HG02610 (cell line): Measurements from ENCODE around the gene DNAH1.

Source experiments
- ATAC-seq: cut with Tn5 transposase; IDR thresholded peaks from one replicate; pipeline ENCODE4 v1.9.1; 2021; ENCODE audit warnings: mild to moderate bottlenecking, moderate library complexity; ENCODE audit not compliant: unreplicated experiment

Gene DNAH1

GRCh38 chr3:52384019-52384761 is 68.1 kb downstream of the DNAH1 start:
- ATAC-seq: no peak

DNA sequence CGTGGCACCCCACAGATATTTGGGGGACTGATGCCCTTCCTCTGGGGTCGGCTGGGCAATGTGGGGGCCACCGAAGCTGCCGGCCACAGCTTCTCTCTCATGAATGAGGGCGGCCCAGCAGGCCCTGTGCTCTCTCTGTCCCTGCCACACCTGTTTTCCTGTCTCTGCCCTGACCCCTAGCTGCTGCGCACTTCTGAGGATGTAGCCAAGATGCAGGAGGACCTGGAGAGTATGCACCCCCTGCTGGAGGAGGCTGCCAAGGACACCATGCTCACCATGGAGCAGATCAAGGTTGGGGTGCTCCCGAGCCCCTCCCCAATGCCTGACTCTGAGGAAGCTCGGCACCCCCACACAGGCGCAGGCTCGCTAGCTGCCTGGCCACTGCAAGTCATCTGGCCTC is 69.0 kb downstream of the DNAH1 start:
- no peak for ATAC-seq

GRCh38 chr3:52387481-52387880 is 71.4 kb downstream of the DNAH1 start:
- ATAC-seq: no peak

DNA sequence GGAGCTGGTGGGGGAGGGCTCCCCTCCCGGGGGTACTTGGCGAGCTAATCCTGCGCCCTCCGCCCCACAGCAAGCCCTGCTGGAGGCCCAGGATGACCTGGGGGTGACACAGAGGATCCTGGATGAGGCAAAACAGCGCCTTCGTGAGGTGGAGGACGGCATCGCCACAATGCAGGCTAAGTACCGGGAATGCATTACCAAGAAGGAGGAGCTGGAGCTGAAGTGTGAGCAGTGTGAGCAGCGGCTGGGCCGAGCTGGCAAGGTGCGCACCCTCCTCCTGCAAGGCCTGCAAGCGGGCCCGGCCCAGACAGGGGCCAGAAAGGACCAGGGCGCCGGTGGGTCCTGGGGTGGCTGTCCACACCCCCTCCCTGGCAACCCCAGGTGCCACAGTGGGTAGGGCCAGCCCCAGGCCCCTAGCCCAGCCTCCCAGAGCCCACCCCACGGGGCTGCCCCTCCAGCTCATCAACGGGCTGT is 72.3 kb downstream of the DNAH1 start:
- no peak for ATAC-seq

DNA sequence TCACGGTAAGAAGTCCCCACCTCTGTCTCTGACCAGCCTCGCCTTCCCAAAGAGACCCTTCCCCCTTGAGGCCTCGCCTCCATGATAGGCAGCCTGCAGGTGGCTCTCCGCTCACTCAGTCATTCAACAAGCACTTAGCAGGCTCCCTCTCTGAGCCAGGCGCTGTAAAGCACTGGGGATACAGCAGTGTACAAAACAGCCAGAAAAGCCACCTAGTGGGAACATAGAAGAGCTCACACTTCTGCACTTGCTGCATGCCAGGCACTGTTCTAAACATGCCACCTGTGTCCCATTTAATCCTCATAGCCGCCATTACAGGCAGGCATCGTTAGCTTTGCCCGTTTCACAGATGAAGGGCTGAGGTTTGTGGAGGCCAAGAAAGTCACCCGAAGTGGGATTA is 72.8 kb downstream of the DNAH1 start:
- no peak for ATAC-seq

- ATAC-seq: no peak
Observed at GRCh38 chr3:52391096-52391495, 75.0 kb downstream of the DNAH1 start.

DNA sequence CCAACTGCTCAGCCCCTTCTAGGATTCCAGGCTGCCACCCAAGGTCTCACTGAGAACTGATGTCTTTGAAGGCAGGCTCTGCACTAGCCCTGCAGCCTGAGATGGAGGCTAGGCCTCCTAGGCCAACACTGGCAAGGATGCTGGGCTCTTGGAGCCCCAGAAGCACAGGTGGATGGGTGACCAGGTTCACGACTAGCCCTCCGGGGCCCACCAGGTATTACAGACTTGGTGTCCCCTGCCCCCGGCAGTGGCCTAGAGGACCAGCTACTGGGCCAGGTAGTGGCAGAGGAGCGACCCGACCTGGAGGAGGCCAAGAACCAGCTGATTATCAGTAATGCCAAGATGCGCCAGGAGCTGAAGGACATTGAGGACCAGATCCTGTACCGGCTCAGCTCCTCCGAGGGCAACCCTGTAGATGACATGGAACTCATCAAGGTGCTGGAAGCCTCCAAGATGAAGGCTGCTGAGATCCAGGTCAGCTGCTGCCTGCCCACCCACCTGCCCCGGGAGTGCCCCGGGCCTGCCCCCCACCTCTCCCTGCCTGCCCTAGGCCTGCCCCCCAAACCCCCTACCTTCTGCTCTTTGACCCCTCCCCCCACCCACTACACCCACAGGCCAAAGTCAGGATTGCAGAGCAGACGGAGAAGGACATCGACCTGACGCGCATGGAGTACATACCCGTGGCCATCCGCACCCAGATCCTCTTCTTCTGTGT is 76.3 kb downstream of the DNAH1 start:
- no peak for ATAC-seq

DNA sequence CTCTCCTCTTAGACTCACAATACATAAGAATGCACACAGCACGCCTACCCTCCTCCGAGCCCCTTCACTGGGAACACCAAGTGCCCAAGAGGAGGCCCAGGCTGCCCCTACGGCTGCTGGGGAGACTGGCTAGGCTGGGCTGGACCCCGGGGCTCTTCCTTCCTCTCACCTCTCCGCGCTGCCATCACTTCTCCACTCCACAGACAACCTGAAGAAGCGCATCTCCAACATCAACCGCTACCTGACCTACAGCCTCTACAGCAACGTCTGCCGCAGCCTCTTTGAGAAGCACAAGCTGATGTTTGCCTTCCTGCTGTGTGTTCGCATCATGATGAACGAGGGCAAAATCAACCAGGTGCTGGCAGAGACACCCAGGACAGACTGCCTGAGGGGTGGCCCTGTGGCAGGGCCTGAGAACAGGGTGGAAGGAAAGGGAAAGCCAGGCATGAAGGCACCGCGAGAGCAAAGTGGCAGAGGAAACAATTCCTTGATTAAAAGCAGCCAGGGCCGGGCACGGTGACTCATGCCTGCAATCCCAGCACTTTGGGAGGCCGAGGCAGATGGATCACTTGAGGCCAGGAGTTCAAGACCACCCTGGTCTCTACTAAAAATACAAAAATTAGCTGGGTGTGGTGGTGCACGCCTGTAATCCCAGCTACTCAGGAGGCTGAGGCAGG is 77.2 kb downstream of the DNAH1 start:
- no peak for ATAC-seq

GRCh38 chr3:52393959-52394670 is 78.0 kb downstream of the DNAH1 start:
- no peak for ATAC-seq

GRCh38 chr3:52394751-52395502 is 78.8 kb downstream of the DNAH1 start:
- ATAC-seq: no peak

- ATAC-seq: no peak
Observed at GRCh38 chr3:52395503-52395865, 79.4 kb downstream of the DNAH1 start.

DNA sequence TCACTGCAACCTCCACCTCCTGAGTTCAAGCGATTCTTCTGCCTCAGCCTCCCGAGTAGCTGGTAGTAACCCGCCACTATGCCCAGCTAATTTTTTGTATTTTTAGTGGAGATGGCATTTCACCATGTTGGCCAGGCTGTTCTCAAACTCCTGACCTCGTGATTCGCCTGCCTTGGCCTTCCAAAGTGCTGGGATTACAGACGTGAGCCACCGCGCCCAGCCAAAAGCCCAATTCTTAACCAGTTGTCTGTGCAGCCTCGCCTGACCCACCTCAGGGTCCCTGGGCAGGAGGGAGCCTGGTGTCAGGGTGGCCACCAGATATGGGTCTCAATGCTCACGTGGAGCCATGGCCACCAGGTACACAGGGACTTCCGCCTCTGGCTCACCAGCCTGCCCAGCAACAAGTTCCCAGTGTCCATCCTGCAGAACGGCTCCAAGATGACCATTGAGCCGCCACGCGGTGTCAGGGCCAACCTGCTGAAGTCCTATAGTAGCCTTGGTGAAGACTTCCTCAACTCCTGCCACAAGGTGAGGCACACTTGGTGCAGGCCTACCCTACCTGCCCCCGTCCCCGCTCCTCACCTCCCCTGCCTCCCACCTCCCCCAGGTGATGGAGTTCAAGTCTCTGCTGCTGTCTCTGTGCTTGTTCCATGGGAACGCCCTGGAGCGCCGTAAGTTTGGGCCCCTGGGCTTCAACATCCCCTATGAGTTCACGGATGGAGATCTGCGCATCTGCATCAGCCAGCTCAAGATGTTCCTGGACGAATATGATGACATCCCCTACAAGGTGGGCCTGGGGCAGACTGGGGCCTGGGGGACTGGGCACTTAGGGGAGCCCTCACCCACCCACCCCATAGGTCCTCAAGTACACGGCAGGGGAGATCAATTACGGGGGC is 80.1 kb downstream of the DNAH1 start:
- ATAC-seq: no peak

DNA sequence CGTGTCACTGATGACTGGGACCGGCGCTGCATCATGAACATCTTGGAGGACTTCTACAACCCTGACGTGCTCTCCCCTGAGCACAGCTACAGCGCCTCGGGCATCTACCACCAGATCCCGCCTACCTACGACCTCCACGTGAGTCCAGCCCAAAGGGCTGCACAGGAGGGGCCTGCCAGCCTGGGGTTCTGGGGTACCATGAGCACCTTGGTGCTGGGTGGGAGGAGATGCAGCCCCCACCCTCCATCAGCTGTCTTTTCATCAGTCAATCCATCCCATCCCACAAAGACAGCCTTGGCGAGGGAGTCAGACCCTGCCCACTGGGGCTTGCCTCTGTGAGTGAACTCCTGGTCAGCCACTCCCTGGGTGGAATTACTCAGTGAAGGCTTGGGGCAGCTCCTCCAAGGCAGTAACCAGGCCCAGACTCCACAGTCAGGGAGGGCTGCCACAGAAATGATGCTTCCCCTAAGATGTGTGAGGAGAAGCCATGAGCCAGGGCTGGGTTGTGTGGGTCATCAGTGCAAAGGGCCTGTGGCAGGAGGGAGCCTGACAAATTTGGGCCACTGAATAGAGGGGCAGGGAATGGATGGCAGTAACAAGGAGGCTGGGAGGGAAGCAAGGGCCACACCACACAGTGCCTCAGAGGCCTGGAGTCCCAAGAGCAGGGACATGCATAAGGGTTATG is 80.9 kb downstream of the DNAH1 start:
- ATAC-seq: no peak

DNA sequence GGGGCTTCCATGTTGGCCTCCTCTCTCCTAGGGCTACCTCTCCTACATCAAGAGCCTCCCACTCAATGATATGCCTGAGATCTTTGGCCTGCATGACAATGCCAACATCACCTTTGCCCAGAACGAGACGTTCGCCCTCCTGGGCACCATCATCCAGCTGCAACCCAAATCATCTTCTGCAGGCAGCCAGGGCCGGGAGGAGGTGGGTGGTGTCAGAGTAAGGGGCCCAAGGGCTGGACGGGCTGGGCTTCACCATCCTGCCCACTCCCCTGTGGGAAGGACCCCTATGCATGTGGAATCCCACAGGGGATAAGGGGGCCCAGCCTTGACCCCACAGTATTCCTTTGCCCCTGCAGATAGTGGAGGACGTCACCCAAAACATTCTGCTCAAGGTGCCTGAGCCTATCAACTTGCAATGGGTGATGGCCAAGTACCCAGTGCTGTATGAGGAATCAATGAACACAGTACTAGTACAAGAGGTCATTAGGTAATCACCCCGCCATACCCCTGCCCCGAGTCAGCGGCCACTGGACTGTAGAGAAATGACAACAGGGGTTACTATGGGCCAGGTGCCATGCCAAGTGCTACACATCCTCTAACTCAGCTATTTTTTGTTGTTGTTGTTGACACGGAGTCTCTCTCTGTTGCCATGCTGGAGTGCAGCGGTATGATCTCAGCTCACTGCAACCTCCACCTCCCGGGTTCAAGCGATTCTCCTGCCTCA is 81.7 kb downstream of the DNAH1 start:
- ATAC-seq: no peak

GRCh38 chr3:52398670-52399081 is 82.6 kb downstream of the DNAH1 start:
- ATAC-seq: no peak

DNA sequence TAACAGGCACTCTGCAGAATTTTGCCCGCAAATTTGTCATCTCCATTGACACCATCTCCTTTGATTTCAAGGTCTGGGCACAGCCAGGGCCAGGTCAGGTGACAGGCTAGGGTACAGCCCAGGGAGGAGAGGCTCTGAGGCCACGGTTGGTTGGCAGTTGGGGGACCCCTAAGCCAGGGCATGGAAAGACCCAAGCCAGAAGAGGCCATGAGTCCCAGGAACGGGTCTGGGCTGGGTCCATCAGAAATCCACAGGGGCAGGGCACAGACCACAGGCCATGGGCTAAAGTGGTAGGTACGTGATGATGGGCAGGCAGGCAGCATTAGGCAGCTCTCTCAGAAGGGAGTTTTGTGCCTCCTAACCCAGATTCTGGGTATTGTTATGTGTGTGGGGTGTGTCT is 83.0 kb downstream of the DNAH1 start:
- ATAC-seq: no peak

- ATAC-seq: no peak
Observed at GRCh38 chr3:52399593-52399992, 83.5 kb downstream of the DNAH1 start.

- no peak for ATAC-seq
Observed at GRCh38 chr3:52400275-52400793, 84.2 kb downstream of the DNAH1 start.
